ENCODE measurements around the gene TBC1D20. TPM values are rescaled to one million over a fixed set of nuclear protein-coding genes. Genes with fewer than 3 reads are reported as not detected.
"Not testable (repeated sequence)": the region's sequence is repeated elsewhere in the genome, so short reads cannot be mapped to it uniquely, and the experiment has no call there.

TBC1D20 gene
- total RNA-seq, 1 experiment from 2014 or later = 10.2 TPM

- DNase-seq = no peak
Observed at GRCh38 chr20:401682-402495, 60.4 kb downstream of the TBC1D20 start.

GRCh38 chr20:400454-401275 lies 61.7 kb downstream of the TBC1D20 start:
- Histone ChIP-seq H3K36me3 (no peaks in the 10 kb centered on the region), H3K27me3 (no peaks in the 10 kb centered on the region), H3K9me3 (no peaks in the 10 kb centered on the region), H3K4me3 (no peak overlapping the region)
- DNase-seq = no peak

More at GRCh38 chr20:401682-402495, 60.4 kb downstream of the TBC1D20 start:
- Histone ChIP-seq H3K4me3 (no peak overlapping the region), H3K9me3 (no peaks in the 10 kb centered on the region), H3K27me3 (no peaks in the 10 kb centered on the region), H3K36me3 (no peaks in the 10 kb centered on the region)

GRCh38 chr20:400128-400453 lies 62.2 kb downstream of the TBC1D20 start:
- DNase-seq = no peak
- no peaks in the 10 kb centered on the region for H3K36me3 ChIP-seq
- H3K27me3 ChIP-seq = no peaks in the 10 kb centered on the region
- no peaks in the 10 kb centered on the region for H3K9me3 ChIP-seq
- H3K4me3 ChIP-seq = no peak overlapping the region

GRCh38 chr20:399182-399707 lies 63.1 kb downstream of the TBC1D20 start:
- Histone ChIP-seq H3K9me3 (no peaks in the 10 kb centered on the region), H3K4me3 (no peak overlapping the region), H3K36me3 (no peaks in the 10 kb centered on the region), H3K27me3 (no peaks in the 10 kb centered on the region)
- DNase-seq = no peak

GRCh38 chr20:397432-398237 lies 64.7 kb downstream of the TBC1D20 start:
- no peak for DNase-seq
- no peaks in the 10 kb centered on the region for H3K36me3 ChIP-seq
- no peaks in the 10 kb centered on the region for H3K9me3 ChIP-seq
- no peaks in the 10 kb centered on the region for H3K27me3 ChIP-seq
- no peak overlapping the region for H3K4me3 ChIP-seq

- no peak overlapping the region for H3K4me3 ChIP-seq
- no peaks in the 10 kb centered on the region for H3K9me3 ChIP-seq
- no peak for DNase-seq
- no peaks in the 10 kb centered on the region for H3K36me3 ChIP-seq
- H3K27me3 ChIP-seq = no peaks in the 10 kb centered on the region
Observed at GRCh38 chr20:396619-397431, 65.5 kb downstream of the TBC1D20 start.

GRCh38 chr20:396252-396618 lies 66.1 kb downstream of the TBC1D20 start:
- Histone ChIP-seq H3K36me3 (no peaks in the 10 kb centered on the region), H3K27me3 (no peaks in the 10 kb centered on the region), H3K4me3 (no peak overlapping the region), H3K9me3 (no peaks in the 10 kb centered on the region)
- DNase-seq = no peak

GRCh38 chr20:393296-393695 lies 69.0 kb downstream of the TBC1D20 start:
- not testable (repeated sequence) for H3K9me3 ChIP-seq, H3K27me3 ChIP-seq, DNase-seq, H3K36me3 ChIP-seq, H3K4me3 ChIP-seq

- no peaks in the 10 kb centered on the region for H3K9me3 ChIP-seq
- H3K36me3 ChIP-seq = no peaks in the 10 kb centered on the region
- H3K27me3 ChIP-seq = no peaks in the 10 kb centered on the region
- H3K4me3 ChIP-seq = no peak overlapping the region
- no peak for DNase-seq
Observed at GRCh38 chr20:391041-391711, 71.2 kb downstream of the TBC1D20 start.

GRCh38 chr20:389220-389619 lies 73.1 kb downstream of the TBC1D20 start:
- Histone ChIP-seq H3K9me3 (no peaks in the 10 kb centered on the region), H3K4me3 (no peak overlapping the region), H3K36me3 (no peaks in the 10 kb centered on the region), H3K27me3 (no peaks in the 10 kb centered on the region)
- DNase-seq = no peak

- H3K27me3 ChIP-seq = no peaks in the 10 kb centered on the region
- H3K36me3 ChIP-seq = no peaks in the 10 kb centered on the region
- DNase-seq = no peak
- no peak overlapping the region for H3K4me3 ChIP-seq
- H3K9me3 ChIP-seq = no peaks in the 10 kb centered on the region
Observed at GRCh38 chr20:388034-388994, 74.0 kb downstream of the TBC1D20 start.

- H3K9me3 ChIP-seq = no peaks in the 10 kb centered on the region
- no peaks in the 10 kb centered on the region for H3K27me3 ChIP-seq
- no peak overlapping the region for H3K4me3 ChIP-seq
- no peak for DNase-seq
- H3K36me3 ChIP-seq = no peaks in the 10 kb centered on the region
Observed at GRCh38 chr20:387520-387919, 74.8 kb downstream of the TBC1D20 start.

GRCh38 chr20:386634-387033 lies 75.7 kb downstream of the TBC1D20 start:
- DNase-seq, H3K9me3 ChIP-seq, H3K4me3 ChIP-seq, H3K27me3 ChIP-seq, H3K36me3 ChIP-seq: not testable (repeated sequence)
